ENCODE results near the gene MRPL18. TPM values are rescaled to one million over a fixed set of nuclear protein-coding genes. Genes with fewer than 3 reads are reported as not detected.
A peak's percentile ranks its signal among the peaks of the same experiment; 100 is the strongest.

MRPL18 gene
- polyA plus RNA-seq, 1 donor (not counting 4 experiments of a cell fraction or from before 2014, with no cell fraction given), result 127 TPM

DNA sequence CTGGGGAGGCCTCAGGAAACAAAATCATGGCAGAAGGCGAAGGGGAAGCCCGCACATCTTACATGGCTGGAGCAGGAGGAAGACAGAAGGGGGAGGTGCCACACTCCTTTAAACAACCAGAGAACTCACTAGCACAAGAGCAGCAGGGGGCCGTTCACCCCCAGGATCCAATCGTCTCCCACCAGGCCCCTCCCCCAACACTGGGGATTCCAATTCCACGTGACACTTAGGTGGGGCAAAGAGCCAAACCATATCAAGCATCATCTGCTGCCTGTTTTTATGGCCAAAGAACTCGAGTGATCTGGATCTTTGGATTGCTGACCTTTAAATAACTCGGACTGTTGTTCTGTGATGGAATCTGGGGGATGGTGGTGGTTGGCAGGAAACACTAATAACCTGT, 37.8 kb downstream of the MRPL18 start:
- H3K4me3 ChIP-seq (ENCODE audit: control insufficient read depth in 2 of 3, extremely low read depth in 1 of 3, insufficient read depth in 2 of 3, low read depth in 1 of 3, low read length in 3 of 3), result no peak overlapping the region
- TF ChIP-seq, protein P1, sequence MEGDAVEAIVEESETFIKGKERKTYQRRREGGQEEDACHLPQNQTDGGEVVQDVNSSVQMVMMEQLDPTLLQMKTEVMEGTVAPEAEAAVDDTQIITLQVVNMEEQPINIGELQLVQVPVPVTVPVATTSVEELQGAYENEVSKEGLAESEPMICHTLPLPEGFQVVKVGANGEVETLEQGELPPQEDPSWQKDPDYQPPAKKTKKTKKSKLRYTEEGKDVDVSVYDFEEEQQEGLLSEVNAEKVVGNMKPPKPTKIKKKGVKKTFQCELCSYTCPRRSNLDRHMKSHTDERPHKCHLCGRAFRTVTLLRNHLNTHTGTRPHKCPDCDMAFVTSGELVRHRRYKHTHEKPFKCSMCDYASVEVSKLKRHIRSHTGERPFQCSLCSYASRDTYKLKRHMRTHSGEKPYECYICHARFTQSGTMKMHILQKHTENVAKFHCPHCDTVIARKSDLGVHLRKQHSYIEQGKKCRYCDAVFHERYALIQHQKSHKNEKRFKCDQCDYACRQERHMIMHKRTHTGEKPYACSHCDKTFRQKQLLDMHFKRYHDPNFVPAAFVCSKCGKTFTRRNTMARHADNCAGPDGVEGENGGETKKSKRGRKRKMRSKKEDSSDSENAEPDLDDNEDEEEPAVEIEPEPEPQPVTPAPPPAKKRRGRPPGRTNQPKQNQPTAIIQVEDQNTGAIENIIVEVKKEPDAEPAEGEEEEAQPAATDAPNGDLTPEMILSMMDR (optimal IDR thresholded peaks at IDR 0.05 in 1 of 3, IDR thresholded peaks at IDR 0.05 in 1 of 3, conservative IDR thresholded peaks at IDR 0.05 in 1 of 3; ENCODE audit: extremely low read depth in 1 of 3, insufficient read depth in 2 of 3, low read length in 3 of 3), result no peak
- no peak for TF ChIP-seq EZH2 (IDR thresholded peaks at IDR 0.05; ENCODE audit: low read length)
- dilution Hi-C loops (cut with MboI; ENCODE audit: extremely low pct_ligation_motif_present, low sequenced_read_pairs), result no loop called here
- peaks cover 7% of the 10 kb centered on the region for H3K4me1 ChIP-seq (ENCODE audit: control insufficient read depth, extremely low read depth, insufficient read depth, low read length)
- H3K27ac ChIP-seq (ENCODE audit: control insufficient read depth, insufficient read depth, low read length), result no peak overlapping the region
- no peaks in the 10 kb centered on the region for H4K20me1 ChIP-seq (ENCODE audit: control insufficient read depth, extremely low read depth, insufficient read depth, low read length)
- no peaks in the 10 kb centered on the region for H3K9me1 ChIP-seq (ENCODE audit: control insufficient read depth, extremely low read depth, insufficient read depth, low read length)
- no peak overlapping the region for H3K9ac ChIP-seq (ENCODE audit: control insufficient read depth, extremely low read depth, insufficient read depth, low read length)
- H3K9me3 ChIP-seq (ENCODE audit: control insufficient read depth, low read depth, low read length), result no peaks in the 10 kb centered on the region
- FAIRE-seq (no peak), DNase-seq (ENCODE audit: low read depth, low spot score) (no peak)
- H3K4me2 ChIP-seq (ENCODE audit: control insufficient read depth, extremely low read depth, insufficient read depth, low read depth, low read length), result no peak overlapping the region
- no peak overlapping the region for H2AFZ ChIP-seq (ENCODE audit: control insufficient read depth, low read length)
- no peaks in the 10 kb centered on the region for H3K36me3 ChIP-seq (ENCODE audit: control insufficient read depth in 2 of 2, extremely low read depth in 1 of 2, insufficient read depth in 2 of 2, low read length in 2 of 2)
- no peaks in the 10 kb centered on the region for H3K27me3 ChIP-seq (ENCODE audit: control insufficient read depth, extremely low read depth, insufficient read depth, low read length)
- H3K79me2 ChIP-seq (ENCODE audit: control insufficient read depth, insufficient read depth, low read length), result no peaks in the 10 kb centered on the region

- no peaks in the 10 kb centered on the region for H3K79me2 ChIP-seq (ENCODE audit: control insufficient read depth, insufficient read depth, low read length)
- H3K9me1 ChIP-seq (ENCODE audit: control insufficient read depth, extremely low read depth, insufficient read depth, low read length), result no peaks in the 10 kb centered on the region
- no peak overlapping the region for H3K27ac ChIP-seq (ENCODE audit: control insufficient read depth, insufficient read depth, low read length)
- FAIRE-seq, result peak; percentile 49
- peak overlapping the region; percentile 27 for H2AFZ ChIP-seq (ENCODE audit: control insufficient read depth, low read length)
- no peaks in the 10 kb centered on the region for H4K20me1 ChIP-seq (ENCODE audit: control insufficient read depth, extremely low read depth, insufficient read depth, low read length)
- dilution Hi-C loops (cut with MboI; ENCODE audit: extremely low pct_ligation_motif_present, low sequenced_read_pairs), result no loop called here
- no peak for DNase-seq (ENCODE audit: low read depth, low spot score)
- H3K9me3 ChIP-seq (ENCODE audit: control insufficient read depth, low read depth, low read length), result no peaks in the 10 kb centered on the region
- no peak overlapping the region for H3K9ac ChIP-seq (ENCODE audit: control insufficient read depth, extremely low read depth, insufficient read depth, low read length)
- peak overlapping the region; percentile 0 for H3K4me2 ChIP-seq (ENCODE audit: control insufficient read depth, extremely low read depth, insufficient read depth, low read depth, low read length)
- TF ChIP-seq EZH2 (IDR thresholded peaks at IDR 0.05; ENCODE audit: low read length), result no peak
- peaks cover 7% of the 10 kb centered on the region for H3K4me1 ChIP-seq (ENCODE audit: control insufficient read depth, extremely low read depth, insufficient read depth, low read length)
- H3K27me3 ChIP-seq (ENCODE audit: control insufficient read depth, extremely low read depth, insufficient read depth, low read length), result no peaks in the 10 kb centered on the region
- no peak overlapping the region for H3K4me3 ChIP-seq (ENCODE audit: control insufficient read depth in 2 of 3, extremely low read depth in 1 of 3, insufficient read depth in 2 of 3, low read depth in 1 of 3, low read length in 3 of 3)
- no peaks in the 10 kb centered on the region for H3K36me3 ChIP-seq (ENCODE audit: control insufficient read depth in 2 of 2, extremely low read depth in 1 of 2, insufficient read depth in 2 of 2, low read length in 2 of 2)
Observed at GRCh38 chr6:159829526-159829925, 39.3 kb downstream of the MRPL18 start.
